ENCODE results near the gene PDGFB. TPM values are rescaled to one million over a fixed set of nuclear protein-coding genes. Genes with fewer than 3 reads are reported as not detected.

The PDGFB gene
- total RNA-seq, 2 donors from 2014 or later = 7.0 to 15.8 TPM

GRCh38 chr22:39254789-39255298, 10.1 kb upstream of the PDGFB start:
- TF ChIP-seq POLR2A (IDR thresholded peaks at IDR 0.05) (peak in 1 of 3 donors; percentile 7), CTCF (IDR thresholded peaks at IDR 0.05) (no peak)
- H3K4me1 ChIP-seq = peaks cover 50% of the 10 kb centered on the region
- no peaks in the 10 kb centered on the region for H3K27me3 ChIP-seq
- no peak overlapping the region for H3K4me3 ChIP-seq
- no peaks in the 10 kb centered on the region for H3K36me3 ChIP-seq (replicated peaks in 1 of 2; ENCODE audit: insufficient read depth in 1 of 2, low read depth in 2 of 2)
- intact Hi-C loops (cut with DNase I) = no loop called here
- H3K9me3 ChIP-seq = no peaks in the 10 kb centered on the region
- 56 to 82% methylated on average over 13 to 15 of the region's 15 CpGs for WGBS, 2 donors
- DNase-seq (no peak), ATAC-seq (no peak)
- peak overlapping the region in 3 of 4 donors; percentile 29 to 49 (median 38) for H3K27ac ChIP-seq

- Histone ChIP-seq H3K27ac (peak overlapping the region in 2 of 4 donors; percentile 64 to 72), H3K4me3 (no peak overlapping the region), H3K36me3 (replicated peaks in 1 of 2; ENCODE audit: insufficient read depth in 1 of 2, low read depth in 2 of 2) (no peaks in the 10 kb centered on the region), H3K27me3 (no peaks in the 10 kb centered on the region), H3K9me3 (no peaks in the 10 kb centered on the region), H3K4me1 (peaks cover 50% of the 10 kb centered on the region)
- no peak for TF ChIP-seq CTCF (IDR thresholded peaks at IDR 0.05)
- no peak for TF ChIP-seq POLR2A (IDR thresholded peaks at IDR 0.05)
- DNase-seq (no peak), ATAC-seq (no peak)
- intact Hi-C loops (cut with DNase I) = no loop called here
- WGBS, 2 donors = 79 to 83% methylated on average over 11 to 12 of the region's 14 CpGs
These were observed 9.3 kb upstream of the PDGFB start for GRCh38 chr22:39254122-39254521.

GRCh38 chr22:39253435-39254070, 8.8 kb upstream of the PDGFB start:
- Histone ChIP-seq H3K4me1 (peaks cover 54% of the 10 kb centered on the region), H3K36me3 (replicated peaks in 1 of 2; ENCODE audit: insufficient read depth in 1 of 2, low read depth in 2 of 2) (no peaks in the 10 kb centered on the region), H3K27ac (peak overlapping the region; percentile 45 to 72 (median 65)), H3K27me3 (no peaks in the 10 kb centered on the region), H3K9me3 (no peaks in the 10 kb centered on the region), H3K4me3 (no peak overlapping the region)
- ATAC-seq = peak; percentile 90
- TF ChIP-seq POLR2A (IDR thresholded peaks at IDR 0.05) (peak; percentile 22 to 47 (median 31)), CTCF (IDR thresholded peaks at IDR 0.05) (no peak)
- intact Hi-C loops (cut with DNase I) = no loop called here
- DNase-seq = peak; percentile 81 to 95 (median 92)
- 8 to 9% methylated on average over 12 to 18 of the region's 19 CpGs for WGBS, 2 donors

- Histone ChIP-seq H3K4me3 (no peak overlapping the region), H3K36me3 (replicated peaks in 1 of 2; ENCODE audit: insufficient read depth in 1 of 2, low read depth in 2 of 2) (no peaks in the 10 kb centered on the region), H3K9me3 (no peaks in the 10 kb centered on the region), H3K27me3 (no peaks in the 10 kb centered on the region), H3K4me1 (peaks cover 57% of the 10 kb centered on the region), H3K27ac (peak overlapping the region; percentile 17 to 72 (median 65))
- DNase-seq (no peak), ATAC-seq (no peak)
- intact Hi-C loops (cut with DNase I) = no loop called here
- no peak for TF ChIP-seq CTCF (IDR thresholded peaks at IDR 0.05)
- no peak for TF ChIP-seq POLR2A (IDR thresholded peaks at IDR 0.05)
- 15 to 21% methylated on average over 11 to 21 of the region's 21 CpGs for WGBS, 2 donors
These were observed 8.0 kb upstream of the PDGFB start for GRCh38 chr22:39252461-39253434.

Measured in body of pancreas (tissue), 4 donors.